ENCODE data around the gene COMMD3.
"Not testable (repeated sequence)": the region's sequence is repeated elsewhere in the genome, so short reads cannot be mapped to it uniquely, and the experiment has no call there.

COMMD3 gene

GRCh38 chr10:22338931-22339330, 22.7 kb downstream of the COMMD3 start:
- DNase-seq (ENCODE audit: low spot score), result no peak

- no peak for DNase-seq (ENCODE audit: low spot score)
Measured at GRCh38 chr10:22339761-22340328, 23.7 kb downstream of the COMMD3 start.

GRCh38 chr10:22340329-22341189, 24.4 kb downstream of the COMMD3 start:
- peak; percentile 90 for DNase-seq (ENCODE audit: low spot score)

GRCh38 chr10:22341190-22341925, 25.2 kb downstream of the COMMD3 start:
- peak; percentile 49 for DNase-seq (ENCODE audit: low spot score)

GRCh38 chr10:22341926-22342196, 25.7 kb downstream of the COMMD3 start:
- no peak for DNase-seq (ENCODE audit: low spot score)

GRCh38 chr10:22342421-22342820, 26.2 kb downstream of the COMMD3 start:
- no peak for DNase-seq (ENCODE audit: low spot score)

- no peak for DNase-seq (ENCODE audit: low spot score)
Measured at GRCh38 chr10:22343731-22344130, 27.5 kb downstream of the COMMD3 start.

- no peak for DNase-seq (ENCODE audit: low spot score)
Measured at GRCh38 chr10:22344249-22344648, 28.1 kb downstream of the COMMD3 start.

GRCh38 chr10:22344781-22345300, 28.7 kb downstream of the COMMD3 start:
- no peak for DNase-seq (ENCODE audit: low spot score)

GRCh38 chr10:22345301-22346095, 29.3 kb downstream of the COMMD3 start, which contains the start of gene SPAG6:
Gene SPAG6 (plus strand): TSS chr10:22345496. CDS start chr10:22345612, 116 bp downstream.
- no peak for DNase-seq (ENCODE audit: low spot score)

- DNase-seq (ENCODE audit: low spot score), result no peak
Measured at GRCh38 chr10:22346096-22346661, 30.0 kb downstream of the COMMD3 start.

GRCh38 chr10:22349755-22350154, 33.6 kb downstream of the COMMD3 start:
- no peak for DNase-seq (ENCODE audit: low spot score)

- no peak for DNase-seq (ENCODE audit: low spot score)
Measured at GRCh38 chr10:22351131-22351703, 35.0 kb downstream of the COMMD3 start.

- no peak for DNase-seq (ENCODE audit: low spot score)
Measured at GRCh38 chr10:22356324-22356873, 40.2 kb downstream of the COMMD3 start.

- not testable (repeated sequence) for DNase-seq (ENCODE audit: low spot score)
Measured at GRCh38 chr10:22357770-22358169, 41.6 kb downstream of the COMMD3 start.

- no peak for DNase-seq (ENCODE audit: low spot score)
Measured at GRCh38 chr10:22363305-22363704, 47.1 kb downstream of the COMMD3 start.

- DNase-seq (ENCODE audit: low spot score), result no peak
Measured at GRCh38 chr10:22364407-22365140, 48.4 kb downstream of the COMMD3 start.

- no peak for DNase-seq (ENCODE audit: low spot score)
Measured at GRCh38 chr10:22365233-22365632, 49.0 kb downstream of the COMMD3 start.

- DNase-seq (ENCODE audit: low spot score), result no peak
Measured at GRCh38 chr10:22365644-22366434, 49.7 kb downstream of the COMMD3 start.

- DNase-seq (ENCODE audit: low spot score), result no peak
Measured at GRCh38 chr10:22366435-22366703, 50.2 kb downstream of the COMMD3 start.
